K562 (cell line): ENCODE data around the gene LGR6. TPM values are rescaled to one million over a fixed set of nuclear protein-coding genes. Genes with fewer than 3 reads are reported as not detected.

Experiments
- ATAC-seq: fragments of 200-7000 bp; cut with Tn5 transposase; 3 replicates; pipeline ENCODE4 v1.9.1; 2020; ENCODE audit warnings: moderate library complexity
- BruUV-seq: library from RNA; stranded (reverse); fragments of 400-500 nt; replicated peaks from 2 replicates; lab custom pipeline; 2021; lab: Mats Ljungman, UMichigan
- CTCF ChIA-PET: fragments of 300-600 bp; formaldehyde crosslinking; extraction: SDS; loops from one replicate; lab custom pipeline; 2021; ENCODE audit warnings: low intra/inter-chr PET ratio; lab: Yijun Ruan, JAX
- POLR2A ChIA-PET: fragments of 300-600, 350-650 bp; sonication (Branson Sonifier 250); formaldehyde crosslinking; extraction: SDS; loops from one replicate; lab custom pipeline; 2021; ENCODE audit warnings: antibody characterized with exemption, inconsistent platforms; lab: Yijun Ruan, JAX
- DNase-seq, 4 experiments: peaks; one replicate each; pipeline versions ENCODE4 v3.0.0 to v3.0.0-alpha.2; 2011 to 2018; ENCODE audit warnings: low spot score in 3 of 4, mixed read lengths in 3 of 4; ENCODE audit errors: extremely low read depth in 1 of 4
- FAIRE-seq: peaks from 2 replicates; lab custom pipeline; 2011; peaks lifted over from hg19 to GRCh38; lab: Jason Lieb, UNC
- H2AFZ ChIP-seq: 2 replicates; pipeline ENCODE4 v1.6.0; 2011; ENCODE audit warnings: low read depth, low read length, control low read depth, inconsistent platforms
- H3K27ac ChIP-seq: fragments of 200-600 bp; 3 replicates; pipeline ENCODE4 v1.8.0; 2011; ENCODE audit warnings: low read depth, mild to moderate bottlenecking, control low read depth, inconsistent platforms, low read length, moderate library complexity, mixed read lengths; ENCODE audit errors: extremely low read depth
- H3K27me3 ChIP-seq, 2 experiments: fragments of 300-600 bp in 1 of 2; 2 replicates in 1 of 2; 3 replicates in 1 of 2; pipeline versions ENCODE4 v1.6.0 to v1.8.0; 2011; ENCODE audit warnings: inconsistent platforms in 2 of 2, low read length in 2 of 2, mild to moderate bottlenecking in 1 of 2, mixed read lengths in 1 of 2, moderate library complexity in 1 of 2; ENCODE audit not compliant: control insufficient read depth in 2 of 2, insufficient read depth in 2 of 2
- H3K36me3 ChIP-seq: fragments of 300-600 bp; 3 replicates; pipeline ENCODE4 v1.8.0; 2011; ENCODE audit warnings: mild to moderate bottlenecking, low read length, inconsistent platforms; ENCODE audit not compliant: control insufficient read depth, insufficient read depth
- H3K4me1 ChIP-seq, 2 experiments: fragments of 200-600 bp in 1 of 2; replicated peaks in 1 of 2; 2 replicates in 1 of 2; 3 replicates in 1 of 2; pipeline versions ENCODE4 v1.5.1 to v1.8.0; 2011; ENCODE audit warnings: inconsistent platforms in 2 of 2, low read length in 2 of 2, mild to moderate bottlenecking in 1 of 2, mixed read lengths in 1 of 2, moderate library complexity in 1 of 2; ENCODE audit not compliant: control insufficient read depth in 2 of 2, insufficient read depth in 2 of 2
- H3K4me2 ChIP-seq: 2 replicates; pipeline ENCODE4 v1.6.1; 2011; ENCODE audit warnings: low read length, control low read depth, inconsistent platforms, mixed read lengths; ENCODE audit not compliant: insufficient read depth
- H3K4me3 ChIP-seq: fragments of 200-600 bp; sonication (generic), shearing (Covaris generic); 2 replicates; pipeline ENCODE4 v1.5.1; 2016; ENCODE audit warnings: control low read depth, inconsistent platforms
- H3K79me2 ChIP-seq: fragments of 200-600 bp; 3 replicates; pipeline ENCODE4 v1.8.0; 2011; ENCODE audit warnings: low read length, inconsistent platforms; ENCODE audit not compliant: control insufficient read depth, insufficient read depth
- H3K9ac ChIP-seq, 2 experiments: 2 replicates each; pipeline versions ENCODE4 v1.6.0 to v1.6.1; 2011; ENCODE audit warnings: low read depth in 2 of 2, low read length in 2 of 2, control low read depth in 1 of 2, inconsistent platforms in 1 of 2, mild to moderate bottlenecking in 1 of 2, mixed read lengths in 1 of 2; ENCODE audit not compliant: insufficient read depth in 1 of 2
- H3K9me1 ChIP-seq: one replicate; pipeline ENCODE4 v1.6.0; 2011; ENCODE audit warnings: inconsistent platforms, mild to moderate bottlenecking, low read length, moderate library complexity; ENCODE audit not compliant: control insufficient read depth, insufficient read depth
- H3K9me3 ChIP-seq: replicated peaks from 2 replicates; pipeline ENCODE4 v1.5.1; 2011; ENCODE audit warnings: low read depth, low read length, inconsistent platforms; ENCODE audit not compliant: control insufficient read depth, insufficient read depth
- H4K20me1 ChIP-seq: replicated peaks from 2 replicates; pipeline ENCODE4 v1.6.1; 2011; ENCODE audit warnings: low read length, inconsistent platforms, mixed read lengths; ENCODE audit not compliant: control insufficient read depth, insufficient read depth
- CTBP1 ChIP-seq: fragments of 450-650 bp; IDR thresholded peaks from 2 replicates; pipeline ENCODE4 v1.6.1; 2016; ENCODE audit warnings: borderline replicate concordance
- GTF2E2 ChIP-seq: fragments of 200-800 bp; sonication (Bioruptor generic); IDR thresholded peaks from 2 replicates; pipeline ENCODE4 v1.6.1; 2016; ENCODE audit warnings: missing genetic modification characterization, missing compliant biosample characterization
- HMG20A ChIP-seq: fragments of 450-650 bp; formaldehyde crosslinking; conservative IDR thresholded peaks from 2 replicates; pipeline ENCODE4 v1.4.0; 2020; ENCODE audit warnings: mild to moderate bottlenecking, mixed read lengths
- KAT2B ChIP-seq: IDR thresholded peaks from one replicate; pipeline ENCODE4 v1.6.1; 2012; ENCODE audit warnings: low read depth, mild to moderate bottlenecking, control low read depth, inconsistent platforms, low read length, moderate library complexity
- MEF2D ChIP-seq: conservative IDR thresholded peaks from 2 replicates; pipeline ENCODE4 v1.6.1; 2016; ENCODE audit warnings: low read depth, missing genetic modification characterization, missing compliant biosample characterization
- NCOA1 ChIP-seq: fragments of 450-650 bp; IDR thresholded peaks from 2 replicates; pipeline ENCODE4 v1.6.1; 2016; ENCODE audit warnings: low read depth
- NCOA2 ChIP-seq, 2 experiments: fragments of 450-650 bp; IDR thresholded peaks; 2 replicates each; pipeline ENCODE4 v1.6.1; 2018; ENCODE audit warnings: mild to moderate bottlenecking in 2 of 2, moderate library complexity in 1 of 2; ENCODE audit not compliant: partially characterized antibody in 2 of 2
- POLR2G ChIP-seq: fragments of 200-400 bp; formaldehyde crosslinking; IDR thresholded peaks from 2 replicates; pipeline ENCODE4 v1.6.1; 2017; ENCODE audit warnings: low read depth, mild to moderate bottlenecking, antibody characterized with exemption, low read length, moderate library complexity
- RB1 ChIP-seq: fragments of 450-650 bp; IDR thresholded peaks from 2 replicates; pipeline ENCODE4 v1.6.1; 2017; ENCODE audit warnings: low read depth, mild to moderate bottlenecking
- TCFL5 ChIP-seq: fragments of 250-450 bp; sonication (Bioruptor Pico); conservative IDR thresholded peaks from 2 replicates; pipeline ENCODE4 v1.6.1; 2021; ENCODE audit warnings: mild to moderate bottlenecking, moderate library complexity, matching md5 sums
- ZNF175 ChIP-seq: fragments of 200-800 bp; sonication (Bioruptor generic); IDR thresholded peaks from 2 replicates; pipeline ENCODE4 v1.6.1; 2016; ENCODE audit warnings: low read depth, mild to moderate bottlenecking, missing genetic modification characterization, missing compliant biosample characterization
- ZNF197 ChIP-seq: fragments of 200-800 bp; sonication (Bioruptor generic); IDR thresholded peaks from 2 replicates; pipeline ENCODE4 v1.6.1; 2016; ENCODE audit warnings: low read depth, missing genetic modification characterization, missing compliant biosample characterization
- ZNF766 ChIP-seq: fragments of 200-800 bp; sonication (Bioruptor generic); conservative IDR thresholded peaks from 2 replicates; pipeline ENCODE4 v1.6.1; 2016; ENCODE audit warnings: missing genetic modification characterization, missing compliant biosample characterization
- WGBS: fragments of 100-300 bp; shearing (Covaris generic); methylation state at CpG from one replicate; pipeline ENCODE4 v1.1.6; 2016; ENCODE audit warnings: low coverage, mixed read lengths; ENCODE audit not compliant: insufficient coverage; ENCODE audit errors: missing lambda C conversion rate; 5-methylcytosine and 5-hydroxymethylcytosine counted together
- in situ Hi-C: fragments of 300-500 bp; cut with MboI; formaldehyde crosslinking; loops from 4 replicates; pipeline ENCODE4 v1.15.0; 2018; ENCODE audit warnings: inconsistent platforms, mixed read lengths
- intact Hi-C: fragments of 100-400 bp; cut with micrococcal nuclease; formaldehyde crosslinking; loops from 2 replicates; pipeline ENCODE4 v1.14.2; 2022
- polyA plus RNA-seq, 8 experiments: library from polyadenylated mRNA; depleted of rRNA in 4 of 8; stranded (reverse) in 5 of 8; unstranded in 3 of 8; fragments of >200 nt; fragmentation: Nextera tagmentation in 2 of 8; fragmentation: Illumina TruSeq in 1 of 8; extraction: Ambion mirVana in 2 of 8; extraction: Trizol in 1 of 8; gene quantifications; 2 replicates each; pipeline versions ENCODE4 v1.2.1 to v1.2.3, GENCODE V29; 2011 to 2014; ENCODE audit warnings: inconsistent platforms in 1 of 8, missing spikeins in 1 of 8
- total RNA-seq, 7 experiments: library from RNA; depleted of rRNA in 6 of 7; stranded (reverse); fragments of >200 nt in 6 of 7; fragmentation: Illumina TruSeq in 2 of 7; extraction: Trizol in 2 of 7; gene quantifications; 2 replicates each; pipeline versions ENCODE4 v1.2.1 to v1.2.3, GENCODE V29; 2011 to 2021; ENCODE audit warnings: low replicate concordance in 1 of 7
- TF ChIP-seq, protein P1 (sequence below), 3 experiments: fragments of 200-800 bp in 1 of 3; sonication (Bioruptor generic) in 1 of 3; sonication (generic) in 1 of 3; formaldehyde crosslinking in 1 of 3; IDR thresholded peaks; 2 replicates each; pipeline versions ENCODE4 v1.6.1 to v1.8.0; 2016 to 2022; ENCODE audit warnings: mild to moderate bottlenecking in 2 of 3, missing compliant biosample characterization in 2 of 3, missing genetic modification characterization in 2 of 3, missing genetic modification reagents in 1 of 3
- TF ChIP-seq, protein P2 (sequence below): fragments of 450-650 bp; formaldehyde crosslinking; IDR thresholded peaks from 2 replicates; pipeline ENCODE4 v1.4.0; 2020; ENCODE audit warnings: mild to moderate bottlenecking, moderate library complexity
- TF ChIP-seq, protein P3 (sequence below): fragments of 250-450 bp; sonication (Bioruptor Pico); IDR thresholded peaks from 2 replicates; pipeline ENCODE4 v1.4.0; 2020; ENCODE audit warnings: mild to moderate bottlenecking, moderate library complexity
- TF ChIP-seq, protein P4 (sequence below): fragments of 250-450 bp; sonication (Bioruptor Pico); IDR thresholded peaks from 2 replicates; pipeline ENCODE4 v1.8.0; 2021; ENCODE audit warnings: moderate library complexity, mild to moderate bottlenecking, inconsistent platforms

The LGR6 gene
- total and polyA plus RNA-seq, 9 of the 15 experiments (the other 6 are each of a cell fraction or from before 2014, with no cell fraction given), result 0.01 to 0.54 (median 0.17) TPM; not detected in 1

DNA sequence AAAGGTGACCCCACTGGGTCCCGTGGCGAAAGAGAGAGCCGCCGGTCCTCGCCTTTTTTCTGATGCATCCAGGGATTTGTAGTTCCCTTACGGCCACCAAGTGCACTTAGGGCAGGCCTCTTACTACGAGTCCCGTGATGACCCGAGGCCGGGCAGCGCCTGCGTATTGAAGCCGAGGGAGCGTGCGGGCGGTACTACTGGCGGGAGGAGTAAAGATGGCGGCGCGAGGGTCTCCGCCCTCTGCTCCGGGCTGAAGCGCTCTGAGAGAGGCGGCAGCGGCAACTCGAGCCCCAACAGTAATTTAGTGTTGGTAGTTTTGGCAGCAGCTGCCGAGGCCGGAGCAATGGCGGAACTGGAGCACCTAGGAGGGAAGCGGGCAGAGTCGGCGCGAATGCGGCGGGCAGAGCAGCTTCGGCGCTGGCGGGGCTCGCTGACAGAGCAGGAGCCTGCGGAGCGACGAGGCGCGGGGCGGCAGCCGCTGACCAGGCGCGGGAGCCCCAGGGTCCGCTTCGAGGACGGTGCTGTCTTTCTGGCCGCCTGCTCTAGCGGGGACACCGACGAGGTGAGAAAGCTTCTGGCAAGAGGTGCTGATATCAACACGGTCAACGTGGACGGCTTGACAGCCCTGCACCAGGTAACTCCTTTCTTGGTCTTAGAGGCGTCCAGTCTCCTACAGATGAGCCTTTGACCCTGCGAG lies 155.1 kb downstream of the LGR6 start, which contains the start of gene PPP1R12B:
Gene PPP1R12B, plus strand, starts transcription at position 191 of the 697 bp plus-strand sequence. Its CDS starts 153 bp downstream, at position 344.
- ChIA-PET CTCF (interaction anchor here (1.5 kb wide), 1 partner anchor 223 kb away, joined by 3 read pairs; no protein-coding TSS in a partner anchor), POLR2A (interaction anchor here (0.5 to 3.2 kb wide), 15 partner anchors 11 to 1128 kb away, joined by 3 to 20 read pairs (median 3); no protein-coding TSS in a partner anchor)
- Histone ChIP-seq H3K9ac (peak within 1 kb of the TSS; percentile 83 to 97), H3K9me1 (no peaks in the 10 kb centered on the region), H2AFZ (peak within 1 kb of the TSS; percentile 95), H3K4me1 (peaks cover 5 to 18% of the 10 kb centered on the region in 2 experiments), H3K9me3 (no peaks in the 10 kb centered on the region), H3K79me2 (peaks cover 50% of the 10 kb centered on the region), H3K27me3 (no peaks in the 10 kb centered on the region), H3K4me2 (peak within 1 kb of the TSS; percentile 93), H3K36me3 (no peaks in the 10 kb centered on the region), H4K20me1 (peaks cover 8% of the 10 kb centered on the region; the same call in 1 of the 2 replicates), H3K4me3 (peak within 1 kb of the TSS; percentile 77), H3K27ac (peak within 1 kb of the TSS; percentile 81)
- in situ Hi-C loops (no loop called here), intact Hi-C loops (loop anchor here (10.0 kb wide), 2 partner anchors 256 to 366 kb away; partner anchors contain the start of gene SYT2)
- ATAC-seq (peak; percentile 99), FAIRE-seq (no peak), DNase-seq (peak; percentile 90 to 99 (median 92))
- TSS peak; percentile 83 for BruUV-seq
- under 1% methylated on average over 60 of the region's 60 CpGs for WGBS
- TF ChIP-seq ZNF175 (CRISPR knock-in tag) (peak; percentile 36; the same call in 1 of the 2 replicates), GTF2E2 (tag) (no peak), NCOA1 (no peak), NCOA2 (IDR thresholded peaks at IDR 0.05; ENCODE audit: partially characterized antibody in 2 of 2) (no peak), RB1 (peak; percentile 98), POLR2G (peak; percentile 96), HMG20A (CRISPR knock-in tag) (no peak), ZNF197 (CRISPR knock-in tag) (peak; percentile 97), TCFL5 (CRISPR knock-in tag) (no peak; the same call in 1 of the 2 replicates), KAT2B (no peak), ZNF766 (CRISPR knock-in tag) (peak; percentile 96), MEF2D (tag) (0 out of 2 replicates have a peak, but pooled peaks have one; percentile 21), CTBP1 (peak; percentile 61; the same call in 1 of the 2 replicates)
- TF ChIP-seq, protein P1, sequence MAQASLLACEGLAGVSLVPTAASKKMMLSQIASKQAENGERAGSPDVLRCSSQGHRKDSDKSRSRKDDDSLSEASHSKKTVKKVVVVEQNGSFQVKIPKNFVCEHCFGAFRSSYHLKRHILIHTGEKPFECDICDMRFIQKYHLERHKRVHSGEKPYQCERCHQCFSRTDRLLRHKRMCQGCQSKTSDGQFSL (CRISPR knock-in tag; IDR thresholded peaks at IDR 0.05), result no peak
- TF ChIP-seq, protein P1 (tag; IDR thresholded peaks at IDR 0.05), result no peak
- TF ChIP-seq, protein P2, sequence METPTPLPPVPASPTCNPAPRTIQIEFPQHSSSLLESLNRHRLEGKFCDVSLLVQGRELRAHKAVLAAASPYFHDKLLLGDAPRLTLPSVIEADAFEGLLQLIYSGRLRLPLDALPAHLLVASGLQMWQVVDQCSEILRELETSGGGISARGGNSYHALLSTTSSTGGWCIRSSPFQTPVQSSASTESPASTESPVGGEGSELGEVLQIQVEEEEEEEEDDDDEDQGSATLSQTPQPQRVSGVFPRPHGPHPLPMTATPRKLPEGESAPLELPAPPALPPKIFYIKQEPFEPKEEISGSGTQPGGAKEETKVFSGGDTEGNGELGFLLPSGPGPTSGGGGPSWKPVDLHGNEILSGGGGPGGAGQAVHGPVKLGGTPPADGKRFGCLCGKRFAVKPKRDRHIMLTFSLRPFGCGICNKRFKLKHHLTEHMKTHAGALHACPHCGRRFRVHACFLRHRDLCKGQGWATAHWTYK (CRISPR knock-in tag), result peak; percentile 87; the same call in 1 of the 2 replicates
- TF ChIP-seq, protein P3, sequence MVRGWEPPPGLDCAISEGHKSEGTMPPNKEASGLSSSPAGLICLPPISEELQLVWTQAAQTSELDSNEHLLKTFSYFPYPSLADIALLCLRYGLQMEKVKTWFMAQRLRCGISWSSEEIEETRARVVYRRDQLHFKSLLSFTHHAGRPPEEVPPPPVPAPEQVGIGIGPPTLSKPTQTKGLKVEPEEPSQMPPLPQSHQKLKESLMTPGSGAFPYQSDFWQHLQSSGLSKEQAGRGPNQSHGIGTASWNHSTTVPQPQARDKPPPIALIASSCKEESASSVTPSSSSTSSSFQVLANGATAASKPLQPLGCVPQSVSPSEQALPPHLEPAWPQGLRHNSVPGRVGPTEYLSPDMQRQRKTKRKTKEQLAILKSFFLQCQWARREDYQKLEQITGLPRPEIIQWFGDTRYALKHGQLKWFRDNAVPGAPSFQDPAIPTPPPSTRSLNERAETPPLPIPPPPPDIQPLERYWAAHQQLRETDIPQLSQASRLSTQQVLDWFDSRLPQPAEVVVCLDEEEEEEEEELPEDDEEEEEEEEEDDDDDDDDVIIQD, result no peak
- TF ChIP-seq, protein P4, sequence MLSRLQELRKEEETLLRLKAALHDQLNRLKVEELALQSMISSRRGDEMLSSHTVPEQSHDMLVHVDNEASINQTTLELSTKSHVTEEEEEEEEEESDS (CRISPR knock-in tag), result no peak
